Hematopoietic multipotent progenitor cell treated with erythropoietin and hydrocortisone succinate and interleukin-3 and kit ligand, for 8 days (in vitro differentiated cells): ENCODE data around the gene REST.
A peak's percentile ranks its signal among the peaks of the same experiment; 100 is the strongest.

Experiments used
- DNase-seq: peaks from one replicate; pipeline ENCODE4 v3.0.0-alpha.2; 2015

REST gene

GRCh38 chr4:56979421-56980072, 71.8 kb downstream of the REST start:
- peak; percentile 68 for DNase-seq

GRCh38 chr4:56981795-56982201, 74.1 kb downstream of the REST start:
- DNase-seq = peak; percentile 45

- DNase-seq = no peak
These were observed 78.5 kb downstream of the REST start for GRCh38 chr4:56986192-56986591.

GRCh38 chr4:56986952-56987351, 79.3 kb downstream of the REST start:
- DNase-seq = no peak

- no peak for DNase-seq
These were observed 82.6 kb downstream of the REST start for GRCh38 chr4:56990109-56990905.

- no peak for DNase-seq
These were observed 87.8 kb downstream of the REST start for GRCh38 chr4:56995525-56995924.

GRCh38 chr4:56999751-57000150, 92.1 kb downstream of the REST start:
- DNase-seq = no peak

- peak; percentile 12 for DNase-seq
These were observed 105.9 kb downstream of the REST start for GRCh38 chr4:57013543-57014120.
